Endodermal cell (in vitro differentiated cells): ENCODE data around the gene B4GALNT3. TPM values are rescaled to one million over a fixed set of nuclear protein-coding genes. Genes with fewer than 3 reads are reported as not detected.

ENCODE experiments used
- DNase-seq: peaks from one replicate; pipeline ENCODE4 v3.0.0-alpha.2; 2017
- H3K27ac ChIP-seq: 2 replicates; pipeline ENCODE4 v1.5.1; 2013; ENCODE audit warnings: mild to moderate bottlenecking, low read depth, low read length, moderate library complexity
- H3K27me3 ChIP-seq: 2 replicates; pipeline ENCODE4 v1.6.1; 2013; ENCODE audit warnings: mild to moderate bottlenecking, low read length, moderate library complexity; ENCODE audit not compliant: insufficient read depth, control insufficient read depth, poor library complexity, severe bottlenecking
- H3K36me3 ChIP-seq: 2 replicates; pipeline ENCODE4 v1.7.0; 2013; ENCODE audit warnings: mild to moderate bottlenecking, low read length, moderate library complexity; ENCODE audit not compliant: control insufficient read depth, insufficient read depth
- H3K4me1 ChIP-seq: one replicate; pipeline ENCODE4 v1.7.0; 2013; ENCODE audit warnings: low read length; ENCODE audit not compliant: control insufficient read depth, insufficient read depth
- H3K4me3 ChIP-seq: 2 replicates; pipeline ENCODE4 v1.5.1; 2013; ENCODE audit warnings: mild to moderate bottlenecking, low read length, moderate library complexity
- H3K9ac ChIP-seq: 2 replicates; pipeline ENCODE4 v1.6.1; 2013; ENCODE audit warnings: mild to moderate bottlenecking, low read length, moderate library complexity; ENCODE audit not compliant: poor library complexity, severe bottlenecking; ENCODE audit errors: extremely low read depth
- H3K9me3 ChIP-seq: 2 replicates; pipeline ENCODE4 v1.6.1; 2013; ENCODE audit warnings: mild to moderate bottlenecking, low read length, moderate library complexity; ENCODE audit not compliant: control insufficient read depth
- H3K27ac Mint-ChIP-seq: 2 replicates; pipeline ENCODE4 v1.8.0; 2020; ENCODE audit warnings: mixed read lengths
- H3K27me3 Mint-ChIP-seq: 2 replicates; pipeline ENCODE4 v1.8.0; 2021; ENCODE audit warnings: mild to moderate bottlenecking, mixed read lengths; ENCODE audit not compliant: insufficient read depth
- H3K36me3 Mint-ChIP-seq: 2 replicates; pipeline ENCODE4 v1.8.0; 2020; ENCODE audit warnings: low read depth, mixed read lengths
- H3K4me1 Mint-ChIP-seq: 2 replicates; pipeline ENCODE4 v1.8.0; 2020; ENCODE audit warnings: mixed read lengths
- H3K4me3 Mint-ChIP-seq: 2 replicates; pipeline ENCODE4 v1.8.0; 2020; ENCODE audit warnings: mild to moderate bottlenecking, moderate library complexity, mixed read lengths
- H3K9me3 Mint-ChIP-seq: 2 replicates; pipeline ENCODE4 v1.8.0; 2020; ENCODE audit warnings: mild to moderate bottlenecking, mixed read lengths
- CTCF ChIP-seq: fragments of 200-600 bp; sonication (generic); conservative IDR thresholded peaks from 2 replicates; pipeline ENCODE4 v1.5.0; 2021; ENCODE audit warnings: antibody characterized with exemption, mild to moderate bottlenecking
- WGBS, 2 experiments: methylation state at CpG; one replicate each; pipeline versions ENCODE4 v1.1.5 to v1.1.7; 2013; ENCODE audit warnings: missing lambda C conversion rate in 2 of 2, mixed read lengths in 1 of 2; ENCODE audit not compliant: insufficient coverage in 1 of 2, insufficient read length in 1 of 2; 5-methylcytosine and 5-hydroxymethylcytosine counted together
- long read RNA-seq, 4 experiments: library from polyadenylated mRNA in 2 of 4; library from RNA in 1 of 4; library from capped mRNA in 1 of 4; stranded (forward) in 3 of 4; unstranded in 1 of 4; transcript quantifications; one replicate each; pipeline ENCODE4 v2.0.0, GENCODE V29; 2020 to 2021; ENCODE audit warnings: inconsistent platforms in 1 of 4
- polyA plus RNA-seq, 2 experiments: library from polyadenylated mRNA; stranded (reverse); fragments of 50-300 nt; gene quantifications; one replicate each; pipeline ENCODE4 v1.2.3, GENCODE V29; 2013
- total RNA-seq, 2 donors: library from RNA; stranded (reverse); fragmentation: NEBNext Ultra II Directional in 1 of 2; extraction: Animal tissue kit (Norgen Biotek cat#: 25700) in 1 of 2; gene quantifications; 2 replicates in 1 of 2; 3 replicates in 1 of 2; pipeline ENCODE4 v1.2.1, GENCODE V29; 2021

The B4GALNT3 gene
- total RNA-seq, result 100 to 1,000 TPM in 1 of 2 donors, 10 to 100 TPM in 1; 61.5 to 155 TPM
- 13.3 TPM for polyA plus RNA-seq (2013, experiment 1 of 2)
- polyA plus RNA-seq (2013, experiment 2 of 2), result 15.9 TPM
- long read RNA-seq, experiment 1, partial matches to known transcripts, result 21 of 24 reads
- long read RNA-seq, experiment 1, other reads (novel, unspliced or antisense), result 3 of 24 reads
- long read RNA-seq, experiment 2, full-length matches to known transcripts, result 6 of 102 reads
- long read RNA-seq, experiment 2, partial matches to known transcripts, result 57 of 102 reads
- long read RNA-seq, experiment 2, other reads (novel, unspliced or antisense), result 39 of 102 reads
- long read RNA-seq, experiment 3, partial matches to known transcripts, result 44 of 57 reads
- long read RNA-seq, experiment 3, other reads (novel, unspliced or antisense), result 13 of 57 reads
- long read RNA-seq, experiment 4, partial matches to known transcripts, result 1 of 4 reads
- long read RNA-seq, experiment 4, other reads (novel, unspliced or antisense), result 3 of 4 reads

GRCh38 chr12:459430-460258 is at the start of gene B4GALNT3:
TSS of gene B4GALNT3 (plus strand) at chr12:459939. CDS start at chr12:460377, 438 bp downstream.
- no peak for TF ChIP-seq CTCF
- Mint-ChIP-seq H3K4me1 (peaks cover 44% of the 10 kb centered on the region), H3K4me3 (peak within 1 kb of the TSS; percentile 75), H3K9me3 (peaks cover 3% of the 10 kb centered on the region), H3K27me3 (peaks cover 37% of the 10 kb centered on the region), H3K27ac (peak within 1 kb of the TSS; percentile 73), H3K36me3 (peaks cover 8% of the 10 kb centered on the region)
- no peaks in the 10 kb centered on the region for H3K9me3 ChIP-seq
- no peaks in the 10 kb centered on the region for H3K36me3 ChIP-seq
- peaks cover 13% of the 10 kb centered on the region for H3K27me3 ChIP-seq
- peak within 1 kb of the TSS; percentile 48 for H3K9ac ChIP-seq
- peaks cover 18% of the 10 kb centered on the region for H3K4me1 ChIP-seq
- peak; percentile 97 for DNase-seq
- peak within 1 kb of the TSS; percentile 89 for H3K4me3 ChIP-seq
- H3K27ac ChIP-seq, result no peak within 1 kb of the TSS
- WGBS, 2 experiments, result 5 to 12% methylated on average over 33 to 82 of the region's 82 CpGs

- Histone ChIP-seq H3K36me3 (peaks cover 55% of the 10 kb centered on the region), H3K4me3 (no peak overlapping the region), H3K4me1 (no peaks in the 10 kb centered on the region), H3K9me3 (no peaks in the 10 kb centered on the region), H3K27ac (no peak overlapping the region), H3K27me3 (no peaks in the 10 kb centered on the region), H3K9ac (no peak overlapping the region)
- peaks cover 74% of the 10 kb centered on the region for H3K36me3 Mint-ChIP-seq
- H3K27ac Mint-ChIP-seq, result no peak overlapping the region
- no peaks in the 10 kb centered on the region for H3K9me3 Mint-ChIP-seq
- no peaks in the 10 kb centered on the region for H3K4me1 Mint-ChIP-seq
- H3K27me3 Mint-ChIP-seq, result no peaks in the 10 kb centered on the region
- WGBS, 2 experiments, result 86 to 94% methylated on average over 2 of the region's 2 CpGs
- H3K4me3 Mint-ChIP-seq, result no peak overlapping the region
- no peak for TF ChIP-seq CTCF
- no peak for DNase-seq
Observed at GRCh38 chr12:414859-415258, 44.9 kb upstream of the B4GALNT3 start.

GRCh38 chr12:418432-418831 is 41.3 kb upstream of the B4GALNT3 start:
- Histone ChIP-seq H3K9me3 (no peaks in the 10 kb centered on the region), H3K27me3 (no peaks in the 10 kb centered on the region), H3K36me3 (peaks cover 40% of the 10 kb centered on the region), H3K9ac (no peak overlapping the region), H3K4me1 (no peaks in the 10 kb centered on the region), H3K27ac (no peak overlapping the region), H3K4me3 (no peak overlapping the region)
- TF ChIP-seq CTCF, result no peak
- no peak for DNase-seq
- Mint-ChIP-seq H3K27me3 (no peaks in the 10 kb centered on the region), H3K9me3 (no peaks in the 10 kb centered on the region), H3K4me3 (no peak overlapping the region), H3K36me3 (peaks cover 59% of the 10 kb centered on the region), H3K27ac (no peak overlapping the region), H3K4me1 (no peaks in the 10 kb centered on the region)
- WGBS, 2 experiments, result 86 to 92% methylated on average over 3 to 5 of the region's 6 CpGs
